HL-60/S4 treated with retinoic acid at 250 ng/mL for 4 days and 3 days (cell line): ENCODE results near the gene TTLL4.

Experiments
- in situ Hi-C: fragments of 300-500 bp; cut with MboI; formaldehyde crosslinking; loops from 2 replicates; pipeline ENCODE4 v1.7.0; 2022; ENCODE audit warnings: low sequenced_read_pairs

TTLL4 gene

DNA sequence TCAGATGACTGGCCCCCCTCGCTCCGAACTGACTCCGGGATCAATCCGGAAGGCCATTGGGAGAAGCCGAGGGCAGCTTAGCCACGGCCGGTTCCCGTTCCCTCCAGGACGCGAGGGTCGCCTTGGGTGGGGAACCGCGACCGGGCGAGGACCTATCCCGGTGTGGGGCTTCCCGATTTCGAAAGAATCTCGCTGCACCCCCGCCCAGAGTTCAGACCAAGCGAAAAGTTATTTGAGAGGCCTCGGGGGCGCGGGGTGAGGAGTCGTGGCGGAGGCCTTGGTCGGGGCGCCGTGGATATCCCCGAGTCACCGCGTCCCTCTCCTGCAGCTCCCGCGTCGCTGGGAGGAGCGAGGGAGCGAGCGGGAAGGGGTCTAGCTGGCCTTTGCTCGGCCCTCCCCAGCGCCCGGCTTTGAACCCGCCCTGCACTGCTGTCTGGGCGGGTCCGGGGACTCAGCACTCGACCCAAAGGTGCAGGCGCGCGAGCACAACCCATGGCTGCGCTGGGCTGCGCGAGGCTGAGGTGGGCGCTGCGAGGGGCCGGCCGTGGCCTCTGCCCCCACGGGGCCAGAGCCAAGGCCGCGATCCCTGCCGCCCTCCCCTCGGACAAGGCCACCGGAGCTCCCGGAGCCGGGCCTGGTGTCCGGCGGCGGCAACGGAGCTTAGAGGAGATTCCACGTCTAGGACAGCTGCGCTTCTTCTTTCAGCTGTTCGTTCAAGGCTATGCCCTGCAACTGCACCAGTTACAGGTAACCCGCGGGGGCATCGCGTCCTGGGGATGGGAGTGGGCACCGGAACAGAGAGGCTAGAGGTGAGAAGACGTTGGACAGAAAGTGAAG, 71.3 kb downstream of the TTLL4 start, which contains the start of gene CYP27A1:
TSS of gene CYP27A1 (plus strand) at position 457 of the 837 bp plus-strand sequence. CDS start at position 493, 36 bp downstream.
- in situ Hi-C loops, result no loop called here

DNA sequence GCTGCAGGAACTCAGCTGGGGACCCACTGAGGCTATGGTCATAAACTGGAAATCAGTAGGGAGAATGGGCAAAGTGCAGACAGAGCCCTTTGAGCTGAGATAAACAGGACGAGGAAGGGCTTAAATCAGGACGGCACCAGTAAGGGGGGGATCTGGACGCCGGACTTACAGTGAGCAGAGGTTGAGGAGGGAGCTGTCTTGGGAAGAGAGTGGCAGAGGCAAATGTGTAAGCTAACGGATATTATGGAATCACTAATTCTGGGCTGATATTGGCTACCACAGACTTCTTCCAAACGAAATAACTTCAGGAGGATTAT, 71.9 kb downstream of the TTLL4 start:
- in situ Hi-C loops, result no loop called here

DNA sequence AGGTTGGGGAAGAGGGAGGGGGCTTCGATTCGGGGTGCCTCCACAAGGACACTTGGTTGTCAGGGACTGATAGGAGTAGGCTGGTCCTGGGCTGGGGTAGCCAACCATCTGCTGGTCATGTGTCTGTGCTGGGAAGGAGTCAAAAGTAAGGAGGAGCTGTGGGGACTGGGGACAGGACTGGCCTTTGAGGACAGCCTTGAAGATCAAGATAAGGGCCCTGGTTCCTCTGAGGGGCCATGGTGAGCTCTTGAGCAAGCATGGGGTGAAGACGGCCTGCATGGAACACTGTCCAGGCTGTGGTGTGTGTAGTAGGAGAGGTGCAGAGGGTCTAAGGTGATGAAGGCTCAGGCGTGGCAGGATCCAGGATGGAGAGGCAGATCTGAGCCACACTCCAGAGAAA, 73.1 kb downstream of the TTLL4 start:
- in situ Hi-C loops, result no loop called here

DNA sequence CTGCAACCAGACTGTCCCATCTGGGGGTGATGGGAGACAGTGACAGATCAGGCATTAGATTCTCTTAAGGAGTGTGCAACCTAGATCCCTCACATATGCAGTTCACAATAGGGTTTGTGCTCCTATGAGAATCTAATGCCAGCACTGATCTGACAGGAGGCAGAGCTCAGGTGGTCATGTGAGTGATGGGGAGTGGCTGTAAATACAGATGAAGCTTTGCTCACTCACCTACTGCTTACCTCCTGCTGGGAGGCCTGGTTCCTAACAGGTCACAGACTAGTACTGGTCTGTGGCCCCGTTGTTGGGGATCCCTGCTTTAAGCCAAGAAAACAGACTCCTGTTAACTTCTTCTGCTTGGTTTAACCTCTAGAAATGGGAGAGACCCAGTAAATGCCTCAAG, 74.5 kb downstream of the TTLL4 start:
- in situ Hi-C loops, result no loop called here

DNA sequence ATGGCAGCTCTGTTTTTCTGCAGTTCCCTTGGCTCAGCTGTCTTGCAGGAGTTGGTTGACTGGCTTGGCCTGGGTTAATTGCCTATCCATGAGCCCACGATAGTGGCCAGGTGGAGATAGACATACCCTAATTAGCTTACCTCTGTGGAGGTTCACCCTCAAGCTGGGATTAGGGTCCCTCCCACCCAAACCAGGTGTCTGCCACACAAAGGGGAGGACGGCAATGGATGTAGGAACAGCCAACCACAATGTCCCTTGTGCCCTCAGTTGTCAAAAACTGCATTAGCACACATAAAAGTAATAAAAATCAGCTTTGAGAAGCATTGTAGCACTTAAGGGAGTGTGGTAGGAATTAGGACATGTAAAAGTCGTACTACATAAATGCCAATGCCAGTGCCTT, 75.5 kb downstream of the TTLL4 start:
- in situ Hi-C loops, result no loop called here

DNA sequence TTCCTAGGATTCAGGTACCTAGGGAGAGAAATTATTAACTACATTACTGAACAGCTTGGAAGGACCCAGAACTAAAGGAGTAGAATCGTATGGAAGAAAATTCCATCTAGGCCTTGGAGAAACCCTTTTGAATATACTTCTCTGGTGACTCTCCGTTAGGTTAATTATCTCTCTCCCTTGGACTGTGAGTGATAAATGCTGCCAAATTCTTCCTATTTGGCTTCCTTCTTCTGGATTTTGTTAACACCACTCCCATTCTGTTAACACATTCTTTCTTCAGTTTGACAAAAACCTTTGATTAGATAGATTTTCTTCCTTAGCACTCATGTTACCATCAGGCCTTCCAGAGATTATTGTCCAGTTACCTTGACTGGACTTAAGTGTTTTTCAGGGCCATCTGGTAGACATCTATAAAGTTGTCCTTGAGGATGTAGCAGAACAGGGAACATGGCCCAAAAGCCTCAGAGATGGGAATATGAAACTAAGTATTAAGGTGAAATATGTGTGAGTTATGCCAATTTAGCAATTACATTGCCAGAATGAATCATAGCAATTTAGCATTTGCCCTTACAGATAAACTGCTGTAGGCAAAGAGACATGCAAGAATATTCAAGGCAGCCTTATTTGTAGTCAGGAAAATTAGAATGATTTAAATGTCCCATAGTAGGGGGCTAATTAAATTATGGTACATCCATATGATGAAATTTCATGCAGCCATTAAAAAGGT, 78.1 kb downstream of the TTLL4 start:
- in situ Hi-C loops, result no loop called here

DNA sequence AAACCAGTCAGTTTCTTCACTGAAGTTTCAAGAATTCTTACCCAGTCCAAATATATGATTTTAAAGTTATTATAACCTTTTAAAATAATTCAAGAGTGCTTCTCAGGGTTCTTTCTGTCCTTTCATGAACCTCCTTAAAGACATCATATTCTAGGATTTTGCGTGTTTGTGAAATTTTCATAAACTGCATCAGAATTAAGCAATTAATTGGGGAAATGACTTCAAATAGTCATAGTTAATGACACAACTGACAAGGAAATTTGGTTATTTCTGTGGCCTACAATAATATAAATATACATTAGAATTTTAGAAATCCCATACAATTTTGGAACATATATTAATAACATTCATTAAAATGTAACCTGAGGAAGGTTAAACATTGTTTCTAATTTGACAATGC, 81.8 kb downstream of the TTLL4 start:
- in situ Hi-C loops, result no loop called here

DNA sequence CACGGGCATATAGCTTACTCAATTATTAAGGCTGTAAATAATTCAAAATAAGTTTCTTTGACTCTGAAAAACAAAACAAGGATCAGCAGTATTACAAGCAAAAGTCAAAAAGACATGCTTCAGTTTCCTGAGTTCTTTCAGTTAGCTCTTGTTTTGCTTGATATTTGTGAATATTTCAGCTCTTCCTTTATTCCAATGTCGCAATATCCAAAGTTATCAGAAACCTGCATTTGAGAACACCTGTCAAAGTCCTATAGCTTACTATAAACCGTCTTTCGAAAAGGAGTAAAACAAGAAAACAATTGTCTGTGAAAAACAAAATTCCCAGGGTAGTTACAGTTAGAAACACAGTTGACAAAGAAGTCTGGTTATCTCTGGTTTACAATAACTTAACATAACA, 86.1 kb downstream of the TTLL4 start:
- in situ Hi-C loops, result no loop called here

DNA sequence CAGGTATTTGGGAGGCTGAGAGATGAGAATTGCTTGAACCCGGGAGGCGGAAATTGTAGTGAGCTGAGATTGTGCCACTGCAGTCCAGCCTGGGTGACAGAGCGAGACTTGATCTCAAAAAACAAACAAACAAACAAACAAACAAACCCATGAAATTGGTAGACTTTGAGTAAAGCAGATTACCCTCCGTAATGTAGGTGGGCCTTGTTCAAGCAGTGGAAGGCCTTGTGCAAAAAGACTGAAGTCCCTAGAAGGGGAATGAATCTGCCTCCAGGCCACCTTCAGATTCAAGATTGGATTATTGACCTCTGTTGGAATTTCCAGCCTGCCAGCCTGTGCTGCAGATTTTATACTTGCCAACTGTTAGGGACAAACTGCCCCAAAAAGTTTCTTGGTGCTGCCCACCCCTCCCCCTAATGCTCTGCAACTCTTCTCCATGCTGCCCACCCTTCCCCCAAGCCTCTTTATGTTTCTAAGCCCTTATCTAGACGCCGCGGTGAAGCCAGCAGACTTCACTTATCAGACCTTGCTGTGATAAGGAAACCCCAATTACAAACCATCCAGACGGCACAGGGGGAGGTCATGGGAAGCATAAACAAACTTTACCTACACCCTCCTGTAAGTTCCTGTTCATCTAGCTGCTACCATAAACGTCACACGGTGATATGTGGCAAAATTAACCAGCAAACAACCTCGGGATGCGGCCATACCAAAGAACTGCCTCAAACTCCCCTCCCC, 88.3 kb downstream of the TTLL4 start:
- in situ Hi-C loops, result no loop called here

DNA sequence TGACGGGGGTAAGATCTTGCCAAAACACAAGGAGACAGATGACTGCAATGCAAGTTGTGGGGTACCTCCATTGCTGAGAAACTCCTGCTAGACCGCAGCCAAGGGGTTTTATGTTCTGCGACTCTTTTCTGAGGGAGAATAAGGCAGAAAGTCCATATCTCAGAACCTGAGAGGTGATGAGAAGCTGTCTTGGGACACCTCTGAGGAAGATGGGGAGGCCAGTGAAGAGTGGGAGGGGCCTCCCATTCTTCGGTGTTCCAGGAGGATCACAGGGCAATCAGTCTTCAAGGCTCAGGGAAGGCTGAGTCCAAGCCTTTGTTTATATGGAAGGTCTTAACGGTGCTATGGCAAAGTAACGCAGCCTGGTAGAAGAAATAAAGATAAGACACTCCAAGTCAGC, 89.4 kb downstream of the TTLL4 start:
- in situ Hi-C loops, result no loop called here

DNA sequence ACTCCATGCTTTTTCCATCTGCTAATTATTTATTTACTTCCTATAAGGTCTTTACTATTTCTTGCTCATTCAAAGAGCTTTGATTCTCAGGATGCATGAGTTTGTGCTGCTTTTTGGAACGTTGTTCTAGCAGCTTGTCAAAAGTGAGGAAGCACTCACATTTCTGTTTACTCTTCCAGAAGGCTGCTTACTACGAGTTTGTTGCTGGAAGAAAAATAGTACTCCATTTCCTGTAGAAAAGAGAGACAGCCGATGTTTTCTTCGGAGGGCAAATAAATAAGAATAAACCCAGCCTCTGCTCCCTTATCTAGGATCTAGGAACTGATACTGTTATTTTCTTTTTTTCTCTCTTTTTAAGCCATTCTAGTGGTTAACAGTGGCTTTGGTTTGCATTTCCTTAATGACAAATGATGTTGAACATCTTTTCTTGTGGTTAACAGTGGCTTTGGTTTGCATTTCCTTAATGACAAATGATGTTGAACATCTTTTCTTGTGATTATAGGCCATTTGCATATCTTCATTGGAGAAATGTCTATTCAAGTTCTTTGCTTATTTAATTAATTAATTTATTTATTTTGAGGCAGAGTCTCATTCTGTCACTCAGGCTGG, 91.9 kb downstream of the TTLL4 start:
- in situ Hi-C loops, result no loop called here

DNA sequence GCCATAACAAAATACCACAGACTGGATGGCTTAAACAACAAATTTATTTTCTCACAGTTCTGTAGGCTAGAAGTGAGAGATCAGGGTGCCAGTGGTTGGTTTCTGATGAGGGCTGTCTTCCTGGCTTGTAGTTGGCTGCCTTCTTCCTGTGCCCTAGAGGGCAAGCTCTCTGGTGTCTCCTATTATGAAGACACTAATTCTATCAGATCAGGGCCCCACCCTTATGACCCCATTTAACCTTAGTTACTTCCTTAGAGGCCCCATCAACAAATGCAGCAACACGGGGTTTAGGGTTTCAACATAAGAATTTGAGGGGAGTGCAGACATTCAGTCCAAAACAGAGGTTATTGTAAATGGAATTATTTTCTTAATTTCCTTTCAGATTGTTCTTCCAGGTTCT, 94.2 kb downstream of the TTLL4 start:
- in situ Hi-C loops, result no loop called here
